DND-41 (cell line): Measurements from ENCODE around the gene DIDO1.

Experiments
- ATAC-seq: fragments of 200-7000 bp; cut with Tn5 transposase; 3 replicates; pipeline ENCODE4 v1.9.1; 2021; ENCODE audit warnings: low read depth; ENCODE audit not compliant: insufficient read depth
- DNase-seq: peaks from one replicate; pipeline ENCODE4 v3.0.0-alpha.2; 2020
- H2AFZ ChIP-seq: 2 replicates; pipeline ENCODE4 v1.6.0; 2012; ENCODE audit warnings: low read depth, low read length
- H3K27ac ChIP-seq: 2 replicates; pipeline ENCODE4 v1.5.1; 2012; ENCODE audit warnings: low read length, inconsistent platforms
- H3K27me3 ChIP-seq: fragments of 200-600 bp; sonication (generic); 2 replicates; pipeline ENCODE4 v1.6.0; 2012; ENCODE audit warnings: low read length, mild to moderate bottlenecking, inconsistent platforms; ENCODE audit not compliant: insufficient read depth, poor library complexity
- H3K36me3 ChIP-seq: 2 replicates; pipeline ENCODE4 v1.5.1; 2012; ENCODE audit warnings: low read length, inconsistent platforms; ENCODE audit not compliant: insufficient read depth
- H3K4me1 ChIP-seq: 2 replicates; pipeline ENCODE4 v1.5.1; 2012; ENCODE audit warnings: mild to moderate bottlenecking, low read length; ENCODE audit not compliant: insufficient read depth
- H3K4me2 ChIP-seq: 2 replicates; pipeline ENCODE4 v1.6.0; 2012; ENCODE audit warnings: mild to moderate bottlenecking, moderate library complexity, low read length, inconsistent platforms; ENCODE audit not compliant: insufficient read depth
- H3K4me3 ChIP-seq, 2 experiments: fragments of 200-600 bp in 1 of 2; shearing (Covaris generic) in 1 of 2; 2 replicates each; pipeline ENCODE4 v1.5.1; 2012 to 2016; ENCODE audit warnings: inconsistent platforms in 2 of 2, low read length in 2 of 2, mild to moderate bottlenecking in 2 of 2, low read depth in 1 of 2, moderate library complexity in 1 of 2
- H3K79me2 ChIP-seq: 2 replicates; pipeline ENCODE4 v1.6.0; 2012; ENCODE audit warnings: low read length, inconsistent platforms; ENCODE audit not compliant: insufficient read depth
- H3K9ac ChIP-seq: 2 replicates; pipeline ENCODE4 v1.6.0; 2012; ENCODE audit warnings: low read depth, mild to moderate bottlenecking, inconsistent platforms, low read length, moderate library complexity
- H3K9me3 ChIP-seq: 2 replicates; pipeline ENCODE4 v1.5.1; 2012; ENCODE audit warnings: low read length, moderate library complexity, mild to moderate bottlenecking, inconsistent platforms; ENCODE audit not compliant: insufficient read depth, severe bottlenecking
- H4K20me1 ChIP-seq: 2 replicates; pipeline ENCODE4 v1.6.0; 2012; ENCODE audit warnings: low read length; ENCODE audit not compliant: insufficient read depth
- EZH2 ChIP-seq: IDR thresholded peaks from 3 replicates; pipeline ENCODE4 v1.6.1; 2012; ENCODE audit warnings: borderline replicate concordance, low read depth, mild to moderate bottlenecking, moderate library complexity, low read length, inconsistent platforms; ENCODE audit not compliant: severe bottlenecking
- TF ChIP-seq, protein P1 (sequence below): IDR thresholded peaks from 2 replicates; pipeline ENCODE4 v1.5.1; 2012; ENCODE audit warnings: borderline replicate concordance, low read length, moderate library complexity, mild to moderate bottlenecking; ENCODE audit not compliant: poor library complexity, severe bottlenecking; ENCODE audit errors: extremely low read depth

DIDO1 gene

GRCh38 chr20:62882426-62882825 is 43.9 kb downstream of the DIDO1 start:
- DNase-seq (no peak), ATAC-seq (no peak)
- H4K20me1 ChIP-seq: peaks cover 14% of the 10 kb centered on the region; the same call in 1 of the 2 replicates
- no peaks in the 10 kb centered on the region for H3K27me3 ChIP-seq
- no peaks in the 10 kb centered on the region for H3K79me2 ChIP-seq
- H3K27ac ChIP-seq: no peak overlapping the region
- no peak overlapping the region for H3K4me3 ChIP-seq
- H3K4me2 ChIP-seq: no peak overlapping the region
- H3K9me3 ChIP-seq: no peaks in the 10 kb centered on the region
- TF ChIP-seq EZH2: no peak
- TF ChIP-seq, protein P1, sequence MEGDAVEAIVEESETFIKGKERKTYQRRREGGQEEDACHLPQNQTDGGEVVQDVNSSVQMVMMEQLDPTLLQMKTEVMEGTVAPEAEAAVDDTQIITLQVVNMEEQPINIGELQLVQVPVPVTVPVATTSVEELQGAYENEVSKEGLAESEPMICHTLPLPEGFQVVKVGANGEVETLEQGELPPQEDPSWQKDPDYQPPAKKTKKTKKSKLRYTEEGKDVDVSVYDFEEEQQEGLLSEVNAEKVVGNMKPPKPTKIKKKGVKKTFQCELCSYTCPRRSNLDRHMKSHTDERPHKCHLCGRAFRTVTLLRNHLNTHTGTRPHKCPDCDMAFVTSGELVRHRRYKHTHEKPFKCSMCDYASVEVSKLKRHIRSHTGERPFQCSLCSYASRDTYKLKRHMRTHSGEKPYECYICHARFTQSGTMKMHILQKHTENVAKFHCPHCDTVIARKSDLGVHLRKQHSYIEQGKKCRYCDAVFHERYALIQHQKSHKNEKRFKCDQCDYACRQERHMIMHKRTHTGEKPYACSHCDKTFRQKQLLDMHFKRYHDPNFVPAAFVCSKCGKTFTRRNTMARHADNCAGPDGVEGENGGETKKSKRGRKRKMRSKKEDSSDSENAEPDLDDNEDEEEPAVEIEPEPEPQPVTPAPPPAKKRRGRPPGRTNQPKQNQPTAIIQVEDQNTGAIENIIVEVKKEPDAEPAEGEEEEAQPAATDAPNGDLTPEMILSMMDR: no peak
- no peak overlapping the region for H2AFZ ChIP-seq
- no peak overlapping the region for H3K9ac ChIP-seq
- peaks cover 56% of the 10 kb centered on the region for H3K36me3 ChIP-seq
- H3K4me1 ChIP-seq: no peaks in the 10 kb centered on the region

- H4K20me1 ChIP-seq: peaks cover 20% of the 10 kb centered on the region
- H2AFZ ChIP-seq: no peak overlapping the region
- H3K9me3 ChIP-seq: no peaks in the 10 kb centered on the region
- DNase-seq (no peak), ATAC-seq (no peak)
- H3K4me3 ChIP-seq: no peak overlapping the region
- H3K4me2 ChIP-seq: no peak overlapping the region
- no peak overlapping the region for H3K27ac ChIP-seq
- H3K4me1 ChIP-seq: no peaks in the 10 kb centered on the region
- no peak overlapping the region for H3K9ac ChIP-seq
- TF ChIP-seq, protein P1: no peak
- TF ChIP-seq EZH2: no peak
- H3K79me2 ChIP-seq: no peaks in the 10 kb centered on the region
- no peaks in the 10 kb centered on the region for H3K27me3 ChIP-seq
- peaks cover 50% of the 10 kb centered on the region for H3K36me3 ChIP-seq
Observed at GRCh38 chr20:62881662-62882395, 44.5 kb downstream of the DIDO1 start.

DNA sequence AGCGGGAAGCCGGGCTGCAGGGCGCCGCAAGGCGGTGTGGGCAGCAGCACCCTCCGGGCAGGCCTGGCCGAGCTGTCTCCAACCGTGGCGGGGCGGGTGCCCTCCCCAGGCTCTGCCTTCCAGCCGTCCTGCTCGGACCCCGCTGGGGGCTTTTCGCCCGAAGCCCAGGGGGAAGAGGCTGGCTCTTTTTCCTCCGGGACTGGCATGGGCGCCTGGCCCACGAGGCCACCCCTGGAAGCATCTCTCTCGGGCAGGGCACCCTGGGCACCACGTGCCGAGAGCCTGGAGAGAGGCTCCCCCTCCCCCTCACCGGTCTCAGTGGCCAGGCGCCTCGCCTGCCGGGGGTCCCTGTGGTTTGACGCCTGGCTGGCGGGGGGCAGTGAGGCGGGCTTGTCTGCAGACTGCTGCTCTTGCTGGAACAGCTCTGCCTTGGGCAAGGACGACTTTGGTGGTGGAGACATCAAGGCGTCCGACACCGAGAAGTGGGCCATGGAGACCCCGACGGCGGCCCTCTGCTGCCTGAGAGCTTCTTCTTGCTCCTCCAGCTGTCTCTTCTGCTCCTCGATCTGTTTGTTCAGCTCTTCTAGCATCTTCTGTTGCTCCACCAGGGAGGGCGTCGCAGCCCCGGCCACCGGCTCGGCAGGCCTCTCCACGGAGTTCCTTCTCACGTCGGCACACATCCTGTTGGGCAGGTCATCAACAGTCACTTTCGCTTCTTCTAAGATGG is 45.2 kb downstream of the DIDO1 start:
- H3K27ac ChIP-seq: no peak overlapping the region
- H3K4me1 ChIP-seq: no peaks in the 10 kb centered on the region
- DNase-seq: no peak
- H3K36me3 ChIP-seq: peaks cover 42% of the 10 kb centered on the region
- no peak overlapping the region for H3K9ac ChIP-seq
- H4K20me1 ChIP-seq: peaks cover 27% of the 10 kb centered on the region
- ATAC-seq: no peak
- no peak overlapping the region for H2AFZ ChIP-seq
- H3K79me2 ChIP-seq: no peaks in the 10 kb centered on the region
- no peak overlapping the region for H3K4me3 ChIP-seq
- no peak overlapping the region for H3K4me2 ChIP-seq
- H3K9me3 ChIP-seq: no peaks in the 10 kb centered on the region
- no peaks in the 10 kb centered on the region for H3K27me3 ChIP-seq
- no peak for TF ChIP-seq EZH2
- TF ChIP-seq, protein P1: no peak
